A549 (cell line): ENCODE measurements around the gene MARS1. TPM values are rescaled to one million over a fixed set of nuclear protein-coding genes. Genes with fewer than 3 reads are reported as not detected.
"Not testable (repeated sequence)": the region's sequence is repeated elsewhere in the genome, so short reads cannot be mapped to it uniquely, and the experiment has no call there.

Experiments
- ATAC-seq, 2 experiments: fragments of 200-7000 bp in 1 of 2; fragments of >200 bp in 1 of 2; cut with Nextera tagmentation in 1 of 2; cut with Tn5 transposase in 1 of 2; 3 replicates each; pipeline versions ENCODE4 v1.8.0 to v1.9.1; 2018 to 2020; ENCODE audit warnings: mild to moderate bottlenecking in 1 of 2, moderate library complexity in 1 of 2
- CTCF ChIA-PET: fragments of 300-600 bp; sonication (Branson Sonifier 250); formaldehyde crosslinking; extraction: SDS; loops from one replicate; lab custom pipeline; 2021; ENCODE audit warnings: antibody characterized with exemption, inconsistent platforms; lab: Yijun Ruan, JAX
- POLR2A ChIA-PET: fragments of 350-600 bp; formaldehyde crosslinking; extraction: SDS; loops from one replicate; lab custom pipeline; 2021; ENCODE audit warnings: antibody characterized with exemption, inconsistent platforms; lab: Yijun Ruan, JAX
- DNase-seq, 2 experiments: peaks; one replicate each; pipeline versions ENCODE4 v3.0.0 to v3.0.0-alpha.2; 2011 to 2016; ENCODE audit warnings: low read depth in 1 of 2, low spot score in 1 of 2
- FAIRE-seq: peaks from 2 replicates; lab custom pipeline; 2011; peaks lifted over from hg19 to GRCh38; lab: Jason Lieb, UNC
- H3K27ac ChIP-seq, 2 experiments: fragments of >200 bp; sonication (Bioruptor Twin); formaldehyde crosslinking; 3 replicates each; pipeline ENCODE4 v1.5.1; 2016 to 2017
- H3K4me1 ChIP-seq: fragments of >200 bp; sonication (Bioruptor Twin); formaldehyde crosslinking; 3 replicates; pipeline ENCODE4 v1.6.1; 2016
- H3K4me2 ChIP-seq: fragments of >200 bp; sonication (Bioruptor Twin); formaldehyde crosslinking; 3 replicates; pipeline ENCODE4 v1.6.1; 2016
- H3K4me3 ChIP-seq: fragments of >200 bp; sonication (Bioruptor Twin); formaldehyde crosslinking; 3 replicates; pipeline ENCODE4 v1.5.1; 2016
- H3K9me3 ChIP-seq: fragments of >200 bp; sonication (Bioruptor Twin); formaldehyde crosslinking; 3 replicates; pipeline ENCODE4 v1.6.1; 2016
- CBX2 ChIP-seq: fragments of 200-600 bp; sonication (generic); IDR thresholded peaks from 2 replicates; pipeline ENCODE4 v1.6.1; 2016; ENCODE audit warnings: low read depth, mild to moderate bottlenecking, borderline replicate concordance
- CBX8 ChIP-seq: fragments of 200-600 bp; sonication (generic); IDR thresholded peaks from 2 replicates; pipeline ENCODE4 v1.6.1; 2016
- CEBPB ChIP-seq, 2 experiments: fragments of >200 bp in 1 of 2; sonication (Bioruptor Twin) in 1 of 2; formaldehyde crosslinking in 1 of 2; IDR thresholded peaks; 2 replicates each; pipeline ENCODE4 v1.6.1; 2012 to 2016
- CHD2 ChIP-seq: fragments of 150-350 bp; IDR thresholded peaks from 2 replicates; pipeline ENCODE4 v1.6.1; 2014; ENCODE audit warnings: low read length; ENCODE audit not compliant: partially characterized antibody
- CHD4 ChIP-seq: fragments of 200-600 bp; sonication (generic); IDR thresholded peaks from 2 replicates; pipeline ENCODE4 v1.6.1; 2016; ENCODE audit warnings: antibody characterized with exemption, mild to moderate bottlenecking, borderline replicate concordance
- E2F6 ChIP-seq: IDR thresholded peaks from 2 replicates; pipeline ENCODE4 v1.6.1; 2012; ENCODE audit warnings: low read depth, borderline replicate concordance
- GATA3 ChIP-seq: IDR thresholded peaks from 2 replicates; pipeline ENCODE4 v1.6.1; 2012; ENCODE audit warnings: borderline replicate concordance
- HEYL ChIP-seq: fragments of 250-450 bp; sonication (Bioruptor Pico); IDR thresholded peaks from 2 replicates; pipeline ENCODE4 v1.8.0; 2021; ENCODE audit warnings: mild to moderate bottlenecking, moderate library complexity
- HOXB13 ChIP-seq: fragments of 250-450 bp; sonication (Bioruptor Pico); IDR thresholded peaks from 2 replicates; pipeline ENCODE4 v1.5.0; 2020; ENCODE audit warnings: low read depth, mild to moderate bottlenecking, moderate library complexity
- JUN ChIP-seq, 2 experiments: fragments of >200 bp; sonication (Bioruptor Twin); formaldehyde crosslinking; IDR thresholded peaks; 2 replicates in 1 of 2; 3 replicates in 1 of 2; pipeline ENCODE4 v1.6.1; 2016 to 2017
- JUNB ChIP-seq: fragments of >200 bp; sonication (Bioruptor Twin); formaldehyde crosslinking; IDR thresholded peaks from 2 replicates; pipeline ENCODE4 v1.6.1; 2016
- MAFK ChIP-seq: fragments of 450-650 bp; IDR thresholded peaks from 2 replicates; pipeline ENCODE4 v1.6.1; 2014; ENCODE audit not compliant: partially characterized antibody
- MAX ChIP-seq: IDR thresholded peaks from 2 replicates; pipeline ENCODE4 v1.6.1; 2012
- POLR2A ChIP-seq: IDR thresholded peaks from 2 replicates; pipeline ENCODE4 v1.6.1; 2012; ENCODE audit warnings: mild to moderate bottlenecking, low read length
- RAD21 ChIP-seq, 2 experiments: fragments of >200 bp in 1 of 2; sonication (Bioruptor Twin) in 1 of 2; formaldehyde crosslinking in 1 of 2; IDR thresholded peaks in 1 of 2; conservative IDR thresholded peaks in 1 of 2; 2 replicates in 1 of 2; 3 replicates in 1 of 2; pipeline ENCODE4 v1.6.1; 2012 to 2018; ENCODE audit warnings: inconsistent platforms in 1 of 2
- REST ChIP-seq: fragments of 200-600 bp; sonication (generic); IDR thresholded peaks from 2 replicates; pipeline ENCODE4 v1.6.1; 2016; ENCODE audit warnings: antibody characterized with exemption, mild to moderate bottlenecking, moderate library complexity
- RFX5 ChIP-seq: fragments of 450-650 bp; IDR thresholded peaks from 2 replicates; pipeline ENCODE4 v1.7.1; 2014; ENCODE audit warnings: antibody characterized with exemption, mild to moderate bottlenecking, moderate library complexity
- SREBF2 ChIP-seq: fragments of 450-650 bp; IDR thresholded peaks from 2 replicates; pipeline ENCODE4 v1.6.1; 2014; ENCODE audit warnings: mild to moderate bottlenecking, moderate library complexity
- TP53 ChIP-seq: fragments of 250-450 bp; sonication (Bioruptor Pico); IDR thresholded peaks from 2 replicates; pipeline ENCODE4 v1.5.0; 2021; ENCODE audit warnings: mild to moderate bottlenecking, moderate library complexity
- ZC3H11A ChIP-seq: fragments of 450-650 bp; IDR thresholded peaks from 2 replicates; pipeline ENCODE4 v1.6.1; 2014; ENCODE audit warnings: antibody characterized with exemption, mild to moderate bottlenecking
- ZSCAN20 ChIP-seq: fragments of 250-450 bp; sonication (Bioruptor Pico); IDR thresholded peaks from 2 replicates; pipeline ENCODE4 v1.8.0; 2022; ENCODE audit warnings: mild to moderate bottlenecking, moderate library complexity
- WGBS: methylation state at CpG from one replicate; pipeline ENCODE4 v1.1.6; 2017; ENCODE audit errors: missing lambda C conversion rate; 5-methylcytosine and 5-hydroxymethylcytosine counted together
- polyA plus RNA-seq, 4 experiments: library from polyadenylated mRNA; depleted of rRNA in 3 of 4; stranded (reverse); fragments of >200 nt; fragmentation: RNase III in 1 of 4; extraction: RNeasy Plus Mini Kit Qiagen cat#74134 plus additional on column Dnase treatment in 1 of 4; gene quantifications; 2 replicates in 3 of 4; 3 replicates in 1 of 4; pipeline ENCODE4 v1.2.3, GENCODE V29; 2011 to 2017

Gene MARS1
- polyA plus RNA-seq, 2 of the 4 experiments (the other 2 are of a cell fraction): 227 to 372 TPM

GRCh38 chr12:57491393-57492280 is 3.8 kb downstream of the MARS1 start:
- Histone ChIP-seq H3K9me3 (no peaks in the 10 kb centered on the region), H3K4me3 (no peak overlapping the region), H3K4me1 (peaks cover 12% of the 10 kb centered on the region), H3K4me2 (no peak overlapping the region), H3K27ac (no peak overlapping the region)
- peak; percentile 23 for FAIRE-seq
- CTCF ChIA-PET: interaction anchor here (0.6 to 2.4 kb wide), 6 partner anchors 13 to 278 kb away, joined by 3 to 9 read pairs (median 4); partner anchors contain the start of gene GLI1
- WGBS: 84% methylated on average over 15 of the region's 15 CpGs
- TF ChIP-seq GATA3: no peak
- no peak for TF ChIP-seq HOXB13
- no peak for TF ChIP-seq HEYL
- TF ChIP-seq TP53 (CRISPR knock-in tag): no peak
- TF ChIP-seq JUNB: no peak
- TF ChIP-seq MAFK: no peak
- no peak for TF ChIP-seq JUN (IDR thresholded peaks at IDR 0.05)
- TF ChIP-seq POLR2A: no peak
- TF ChIP-seq MAX: no peak
- no peak for TF ChIP-seq CHD4
- no peak for TF ChIP-seq ZC3H11A
- TF ChIP-seq RFX5: no peak
- no peak for TF ChIP-seq CBX2
- TF ChIP-seq REST: no peak
- no peak for TF ChIP-seq E2F6
- POLR2A ChIA-PET: no interaction called here
- DNase-seq: peak; percentile 51 to 56
- ATAC-seq: peak; percentile 59 to 78

GRCh38 chr12:57495051-57495701 is 7.3 kb downstream of the MARS1 start:
- CTCF ChIA-PET, H3K4me1 ChIP-seq, H3K4me3 ChIP-seq, FAIRE-seq, H3K27ac ChIP-seq, DNase-seq, POLR2A ChIA-PET, ATAC-seq, H3K9me3 ChIP-seq, H3K4me2 ChIP-seq: not testable (repeated sequence)
- WGBS: 95% methylated on average over 15 of the region's 48 CpGs

- FAIRE-seq (no peak), DNase-seq (no peak), ATAC-seq (no peak)
- TF ChIP-seq CBX8: no peak
- TF ChIP-seq ZC3H11A: no peak
- no peak for TF ChIP-seq SREBF2
- no peak for TF ChIP-seq CEBPB (IDR thresholded peaks at IDR 0.05)
- no peak for TF ChIP-seq JUN (IDR thresholded peaks at IDR 0.05)
- TF ChIP-seq CHD2: no peak
- no peak for TF ChIP-seq RAD21 (conservative IDR thresholded peaks at IDR 0.05 in 1 of 2, IDR thresholded peaks at IDR 0.05 in 1 of 2)
- TF ChIP-seq ZSCAN20: no peak
- no peaks in the 10 kb centered on the region for H3K4me1 ChIP-seq
- H3K4me2 ChIP-seq: no peak overlapping the region
- H3K9me3 ChIP-seq: no peaks in the 10 kb centered on the region
- H3K27ac ChIP-seq: no peak overlapping the region
- ChIA-PET CTCF (interaction anchor here (0.8 to 1.2 kb wide), 6 partner anchors 18 to 71 kb away, joined by 3 read pairs; no protein-coding TSS in a partner anchor), POLR2A (no interaction called here)
- no peak overlapping the region for H3K4me3 ChIP-seq
Measured at GRCh38 chr12:57496822-57497221, 9.0 kb downstream of the MARS1 start.
